ENCODE data around the gene GNAQ. TPM values are rescaled to one million over a fixed set of nuclear protein-coding genes. Genes with fewer than 3 reads are reported as not detected.
A peak's percentile ranks its signal among the peaks of the same experiment; 100 is the strongest.

GNAQ gene
- polyA plus RNA-seq, 3 donors, result 8.3 to 51.0 (median 9.6) TPM

GRCh38 chr9:77951369-77951768, 80.2 kb downstream of the GNAQ start:
- Mint-ChIP-seq H3K9me3 (no peaks in the 10 kb centered on the region), H3K27me3 (ENCODE audit: low read depth in 3 of 3) (no peaks in the 10 kb centered on the region), H3K36me3 (peaks cover 6 to 12% of the 10 kb centered on the region in 2 donors), H3K27ac (no peak overlapping the region), H3K4me1 (peaks cover 69% of the 10 kb centered on the region), H3K4me3 (no peak overlapping the region)
- no peak overlapping the region for H3K4me2 ChIP-seq (replicated peaks; ENCODE audit: extremely low read depth, low read length, poor library complexity, severe bottlenecking)
- H4K20me1 ChIP-seq (ENCODE audit: insufficient read depth, low read length), result peaks cover 96% of the 10 kb centered on the region
- intact Hi-C loops (cut with micrococcal nuclease), result no loop called here
- peaks cover 0 to 5% of the 10 kb centered on the region in 2 donors for H3K36me3 ChIP-seq (replicated peaks in 1 of 2; ENCODE audit: control insufficient read depth in 1 of 2, insufficient read depth in 2 of 2, low read length in 2 of 2)
- H3K27me3 ChIP-seq (ENCODE audit: control insufficient read depth in 2 of 2, insufficient read depth in 2 of 2, low read length in 2 of 2), result no peaks in the 10 kb centered on the region
- H2AFZ ChIP-seq (ENCODE audit: insufficient read depth, low read depth, low read length, poor library complexity, severe bottlenecking), result no peak overlapping the region
- TF ChIP-seq CTCF (IDR thresholded peaks at IDR 0.05), result no peak
- peaks cover 43 to 51% of the 10 kb centered on the region in 2 donors for H3K4me1 ChIP-seq (ENCODE audit: control insufficient read depth in 1 of 2, insufficient read depth in 2 of 2, low read length in 2 of 2)
- no peaks in the 10 kb centered on the region for H3K9me3 ChIP-seq (replicated peaks in 1 of 2; ENCODE audit: control insufficient read depth in 1 of 2, insufficient read depth in 1 of 2, low read length in 2 of 2)
- no peak overlapping the region for H3K27ac ChIP-seq (ENCODE audit: low read depth in 1 of 2, low read length in 2 of 2)
- H3K4me3 ChIP-seq (replicated peaks in 1 of 3; ENCODE audit: low read depth in 2 of 3, low read length in 3 of 3), result no peak overlapping the region
- no CpG with 5 or more reads among the region's 1 CpG for WGBS (ENCODE audit: insufficient coverage)
- no peak for DNase-seq
- peaks cover 100% of the 10 kb centered on the region for H3K79me2 ChIP-seq (ENCODE audit: insufficient read depth, low read length)
- no peak overlapping the region for H3K9ac ChIP-seq (ENCODE audit: insufficient read depth, low read length, poor library complexity, severe bottlenecking)

GRCh38 chr9:77949751-77950436, 81.7 kb downstream of the GNAQ start:
- TF ChIP-seq CTCF (IDR thresholded peaks at IDR 0.05), result no peak
- Histone ChIP-seq H3K79me2 (ENCODE audit: insufficient read depth, low read length) (peaks cover 91% of the 10 kb centered on the region), H3K27ac (ENCODE audit: low read depth in 1 of 2, low read length in 2 of 2) (peak overlapping the region in 1 of 2 donors; percentile 55), H3K4me1 (ENCODE audit: control insufficient read depth in 1 of 2, insufficient read depth in 2 of 2, low read length in 2 of 2) (peaks cover 57 to 65% of the 10 kb centered on the region in 2 donors), H3K27me3 (ENCODE audit: control insufficient read depth in 2 of 2, insufficient read depth in 2 of 2, low read length in 2 of 2) (no peaks in the 10 kb centered on the region), H3K4me2 (replicated peaks; ENCODE audit: extremely low read depth, low read length, poor library complexity, severe bottlenecking) (peak overlapping the region; percentile 3), H3K9ac (ENCODE audit: insufficient read depth, low read length, poor library complexity, severe bottlenecking) (no peak overlapping the region), H2AFZ (ENCODE audit: insufficient read depth, low read depth, low read length, poor library complexity, severe bottlenecking) (no peak overlapping the region), H3K4me3 (replicated peaks in 1 of 3; ENCODE audit: low read depth in 2 of 3, low read length in 3 of 3) (no peak overlapping the region), H4K20me1 (ENCODE audit: insufficient read depth, low read length) (peaks cover 82% of the 10 kb centered on the region), H3K9me3 (replicated peaks in 1 of 2; ENCODE audit: control insufficient read depth in 1 of 2, insufficient read depth in 1 of 2, low read length in 2 of 2) (no peaks in the 10 kb centered on the region), H3K36me3 (replicated peaks in 1 of 2; ENCODE audit: control insufficient read depth in 1 of 2, insufficient read depth in 2 of 2, low read length in 2 of 2) (peaks cover 0 to 5% of the 10 kb centered on the region in 2 donors)
- no peaks in the 10 kb centered on the region for H3K27me3 Mint-ChIP-seq (ENCODE audit: low read depth in 3 of 3)
- DNase-seq, result no peak
- 82% methylated on average over 3 of the region's 5 CpGs for WGBS (ENCODE audit: insufficient coverage)
- peak overlapping the region in 6 of 7 donors; percentile 9 to 39 (median 20) for H3K27ac Mint-ChIP-seq
- H3K4me1 Mint-ChIP-seq, result peaks cover 76% of the 10 kb centered on the region
- H3K36me3 Mint-ChIP-seq, result peaks cover 6 to 10% of the 10 kb centered on the region in 2 donors
- H3K4me3 Mint-ChIP-seq, result peak overlapping the region in 1 of 2 donors; percentile 1
- no peaks in the 10 kb centered on the region for H3K9me3 Mint-ChIP-seq
- intact Hi-C loops (cut with micrococcal nuclease), result loop anchor here in 1 of 2 donors (10.0 kb wide), 1 partner anchor 85 kb away; the partner anchor contains the start of gene GNAQ

All from CD14-positive monocyte (primary cell).